ENCODE data around the gene GLUL. TPM values are rescaled to one million over a fixed set of nuclear protein-coding genes. Genes with fewer than 3 reads are reported as not detected.

Gene GLUL
- total RNA-seq, 4 donors from 2014 or later = 379 to 565 (median 483) TPM

DNA sequence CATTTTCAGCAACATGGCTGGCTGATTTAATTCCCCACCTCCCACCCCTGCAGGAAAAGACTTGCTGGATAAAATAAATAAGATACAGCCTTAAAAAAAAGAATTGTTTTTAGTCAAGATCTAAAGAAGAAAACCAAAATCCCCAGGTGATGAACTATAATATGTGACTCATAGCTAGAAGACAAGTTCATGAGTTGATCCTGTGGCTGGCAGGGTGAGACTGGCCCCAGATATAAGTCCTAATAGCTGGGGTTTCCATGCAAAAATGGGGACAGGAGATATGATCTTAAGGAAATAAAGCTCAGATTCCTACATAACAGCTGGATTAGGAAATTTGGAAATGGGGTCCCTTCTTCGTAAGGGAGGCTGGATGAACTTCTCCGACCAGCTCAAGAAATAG lies 36.5 kb upstream of the GLUL start:
- TF ChIP-seq, protein P1, sequence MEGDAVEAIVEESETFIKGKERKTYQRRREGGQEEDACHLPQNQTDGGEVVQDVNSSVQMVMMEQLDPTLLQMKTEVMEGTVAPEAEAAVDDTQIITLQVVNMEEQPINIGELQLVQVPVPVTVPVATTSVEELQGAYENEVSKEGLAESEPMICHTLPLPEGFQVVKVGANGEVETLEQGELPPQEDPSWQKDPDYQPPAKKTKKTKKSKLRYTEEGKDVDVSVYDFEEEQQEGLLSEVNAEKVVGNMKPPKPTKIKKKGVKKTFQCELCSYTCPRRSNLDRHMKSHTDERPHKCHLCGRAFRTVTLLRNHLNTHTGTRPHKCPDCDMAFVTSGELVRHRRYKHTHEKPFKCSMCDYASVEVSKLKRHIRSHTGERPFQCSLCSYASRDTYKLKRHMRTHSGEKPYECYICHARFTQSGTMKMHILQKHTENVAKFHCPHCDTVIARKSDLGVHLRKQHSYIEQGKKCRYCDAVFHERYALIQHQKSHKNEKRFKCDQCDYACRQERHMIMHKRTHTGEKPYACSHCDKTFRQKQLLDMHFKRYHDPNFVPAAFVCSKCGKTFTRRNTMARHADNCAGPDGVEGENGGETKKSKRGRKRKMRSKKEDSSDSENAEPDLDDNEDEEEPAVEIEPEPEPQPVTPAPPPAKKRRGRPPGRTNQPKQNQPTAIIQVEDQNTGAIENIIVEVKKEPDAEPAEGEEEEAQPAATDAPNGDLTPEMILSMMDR (IDR thresholded peaks at IDR 0.05) = no peak
- no peak for TF ChIP-seq POLR2A (IDR thresholded peaks at IDR 0.05)
- H3K4me1 ChIP-seq = no peaks in the 10 kb centered on the region

DNA sequence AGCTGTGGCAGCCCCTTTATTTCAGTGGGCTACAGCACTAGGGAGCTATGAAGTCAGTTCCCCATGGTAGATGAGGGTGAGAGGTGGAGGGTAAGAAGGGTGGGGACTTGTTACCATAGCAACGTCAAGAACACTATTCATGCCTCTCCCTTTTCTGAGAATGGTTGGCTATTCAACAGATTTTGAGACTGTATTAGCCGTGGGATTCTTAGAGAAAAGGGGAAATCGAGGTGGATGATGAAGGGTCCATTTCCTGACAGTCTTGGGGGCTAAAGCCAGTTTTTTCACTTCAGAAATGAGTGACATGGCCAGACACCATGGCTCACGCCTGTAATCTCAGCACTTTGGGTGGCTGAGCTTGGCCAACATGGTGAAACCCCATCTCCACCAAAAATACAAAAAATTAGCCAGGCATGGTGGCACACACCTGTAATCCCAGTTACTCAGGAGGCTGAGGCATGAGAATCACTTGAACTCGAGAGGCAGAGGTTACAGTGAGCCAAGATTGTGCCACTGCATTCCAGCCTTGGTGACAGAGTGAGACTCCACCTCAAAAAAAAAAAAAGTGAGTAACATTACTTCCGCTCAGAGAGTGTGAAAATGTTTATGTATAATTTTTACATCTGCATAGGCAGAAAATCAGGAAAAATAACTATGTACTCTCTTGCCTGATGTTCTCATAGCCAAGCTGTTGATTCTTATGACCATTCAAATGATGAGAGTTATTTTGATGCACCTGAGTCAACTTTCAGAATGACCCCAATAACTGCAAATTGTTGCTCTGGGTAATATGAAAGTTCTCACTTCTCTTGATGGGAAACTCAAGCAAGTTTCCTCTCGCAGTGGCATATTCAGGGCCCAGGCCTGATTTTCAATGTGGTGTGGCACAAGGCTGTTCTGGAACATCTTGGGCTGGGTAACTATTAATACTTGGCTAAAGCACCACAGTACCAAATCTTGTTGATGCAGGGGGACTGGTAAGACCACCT lies 35.1 kb upstream of the GLUL start:
- no peaks in the 10 kb centered on the region for H3K36me3 ChIP-seq
- no peak overlapping the region for H3K4me3 ChIP-seq
- no peaks in the 10 kb centered on the region for H3K9me3 ChIP-seq
- intact Hi-C loops (cut with DNase I; ENCODE audit: low total_unique reads) = no loop called here
- TF ChIP-seq, protein P1 (IDR thresholded peaks at IDR 0.05) = no peak
- TF ChIP-seq POLR2A (IDR thresholded peaks at IDR 0.05) = no peak
- no peak for DNase-seq
- H3K27ac ChIP-seq = no peak overlapping the region
- H3K4me1 ChIP-seq = no peaks in the 10 kb centered on the region
- no peaks in the 10 kb centered on the region for H3K27me3 ChIP-seq

More for the DNA sequence above, 36.5 kb upstream of the GLUL start:
- no peaks in the 10 kb centered on the region for H3K9me3 ChIP-seq
- H3K4me3 ChIP-seq = no peak overlapping the region
- no peak for DNase-seq
- no peaks in the 10 kb centered on the region for H3K36me3 ChIP-seq
- no peak overlapping the region for H3K27ac ChIP-seq
- no peaks in the 10 kb centered on the region for H3K27me3 ChIP-seq
- intact Hi-C loops (cut with DNase I; ENCODE audit: low total_unique reads) = no loop called here

DNA sequence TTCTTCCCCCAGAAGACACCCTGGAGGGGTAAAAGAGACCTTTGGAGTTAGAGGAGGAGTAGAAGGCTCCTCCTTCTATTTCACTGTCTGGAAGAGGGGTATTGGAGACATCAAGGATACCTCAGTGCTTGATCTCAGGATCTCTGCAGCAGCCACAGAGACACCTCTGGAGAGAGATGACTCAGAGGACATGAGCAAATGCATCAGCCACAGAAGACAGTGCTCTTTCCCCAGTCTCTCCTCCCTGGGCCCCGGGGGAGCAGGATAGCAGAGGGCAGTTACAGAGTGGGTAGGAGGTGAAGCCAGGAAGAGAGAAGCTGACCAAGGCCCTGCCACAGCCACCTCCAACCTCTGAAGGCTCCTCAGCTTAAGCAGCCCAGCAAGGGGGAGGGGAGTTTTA lies 24.2 kb upstream of the GLUL start:
- H3K27ac ChIP-seq = no peak overlapping the region
- H3K4me1 ChIP-seq = no peaks in the 10 kb centered on the region
- no peak for DNase-seq
- intact Hi-C loops (cut with DNase I; ENCODE audit: low total_unique reads) = no loop called here
- no peaks in the 10 kb centered on the region for H3K36me3 ChIP-seq
- H3K9me3 ChIP-seq = no peaks in the 10 kb centered on the region
- H3K27me3 ChIP-seq = no peaks in the 10 kb centered on the region
- H3K4me3 ChIP-seq = no peak overlapping the region
- TF ChIP-seq, protein P1 (IDR thresholded peaks at IDR 0.05) = no peak
- no peak for TF ChIP-seq POLR2A (IDR thresholded peaks at IDR 0.05)

DNA sequence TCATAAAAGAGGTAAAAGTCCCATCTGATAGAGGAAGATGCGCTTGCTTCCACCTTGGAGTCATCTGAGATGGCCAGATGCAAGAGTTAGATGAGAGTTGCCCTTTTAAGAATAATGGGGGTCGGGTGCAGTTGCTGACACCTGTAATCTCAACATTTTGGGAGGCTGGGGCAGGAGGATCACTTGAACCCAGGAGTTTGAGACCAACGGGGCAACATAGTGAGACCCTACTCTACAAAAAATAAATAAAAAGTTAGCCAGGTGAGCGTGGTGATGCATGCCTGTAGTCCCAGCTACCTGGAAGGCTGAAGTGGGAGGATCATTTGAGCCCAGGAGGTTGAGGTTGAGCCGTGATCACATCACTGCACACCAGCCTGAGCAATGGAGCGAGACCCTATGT lies 22.4 kb upstream of the GLUL start:
- Histone ChIP-seq H3K27ac (no peak overlapping the region), H3K27me3 (no peaks in the 10 kb centered on the region), H3K9me3 (no peaks in the 10 kb centered on the region), H3K4me1 (no peaks in the 10 kb centered on the region), H3K4me3 (no peak overlapping the region), H3K36me3 (no peaks in the 10 kb centered on the region)
- DNase-seq = no peak
- intact Hi-C loops (cut with DNase I; ENCODE audit: low total_unique reads) = no loop called here
- TF ChIP-seq, protein P1 (IDR thresholded peaks at IDR 0.05) = no peak
- TF ChIP-seq POLR2A (IDR thresholded peaks at IDR 0.05) = no peak

DNA sequence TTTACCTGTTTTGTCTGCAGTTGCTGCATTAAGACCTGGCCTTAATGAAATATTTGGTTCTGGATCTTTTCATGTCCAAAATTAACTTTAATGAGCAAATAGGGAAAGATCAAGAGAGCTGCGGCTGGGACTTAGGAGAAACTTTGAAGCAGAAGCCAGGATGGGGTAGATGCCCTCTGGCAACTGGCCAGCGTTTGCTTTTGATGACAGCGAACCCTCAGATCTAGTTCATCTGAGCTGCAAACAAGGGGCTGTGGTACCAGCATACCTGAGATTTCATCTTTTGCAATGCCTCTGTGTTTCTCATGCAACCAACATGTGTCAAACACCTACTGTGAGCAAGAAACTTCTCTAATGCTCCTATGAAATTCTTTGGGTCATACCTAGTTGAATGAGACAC lies 21.9 kb upstream of the GLUL start:
- H3K27me3 ChIP-seq = peaks cover 0 to 2% of the 10 kb centered on the region in 2 donors
- H3K4me3 ChIP-seq = no peak overlapping the region
- H3K36me3 ChIP-seq = no peaks in the 10 kb centered on the region
- intact Hi-C loops (cut with DNase I; ENCODE audit: low total_unique reads) = no loop called here
- H3K27ac ChIP-seq = no peak overlapping the region
- no peak for DNase-seq
- H3K4me1 ChIP-seq = no peaks in the 10 kb centered on the region
- H3K9me3 ChIP-seq = no peaks in the 10 kb centered on the region
- no peak for TF ChIP-seq POLR2A (IDR thresholded peaks at IDR 0.05)
- TF ChIP-seq, protein P1 (IDR thresholded peaks at IDR 0.05) = no peak

All from uterus (tissue), 4 donors.